ENCODE results near the gene RELB.
A peak's percentile ranks its signal among the peaks of the same experiment; 100 is the strongest.

The RELB gene

DNA sequence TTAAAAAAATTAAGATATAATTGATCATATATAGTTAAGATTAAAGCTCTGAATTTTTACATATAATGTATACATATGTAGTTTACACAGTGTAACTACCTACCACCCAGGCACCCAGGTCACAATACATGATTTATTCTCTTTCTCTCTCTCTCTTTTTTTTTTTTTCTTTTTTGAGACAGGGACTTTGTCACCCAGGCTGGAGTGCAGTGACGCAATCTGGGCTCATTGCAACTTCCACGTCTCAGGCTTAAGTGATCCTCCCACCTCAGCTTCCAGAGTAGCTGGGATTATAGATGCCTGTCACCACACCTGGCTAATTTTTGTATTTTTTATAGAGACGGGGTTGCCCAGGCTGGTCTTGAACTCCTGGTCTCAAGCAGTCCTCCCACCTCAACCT lies 18.8 kb downstream of the RELB start:
- no peak for DNase-seq (ENCODE audit: low read depth in 2 of 2)

DNA sequence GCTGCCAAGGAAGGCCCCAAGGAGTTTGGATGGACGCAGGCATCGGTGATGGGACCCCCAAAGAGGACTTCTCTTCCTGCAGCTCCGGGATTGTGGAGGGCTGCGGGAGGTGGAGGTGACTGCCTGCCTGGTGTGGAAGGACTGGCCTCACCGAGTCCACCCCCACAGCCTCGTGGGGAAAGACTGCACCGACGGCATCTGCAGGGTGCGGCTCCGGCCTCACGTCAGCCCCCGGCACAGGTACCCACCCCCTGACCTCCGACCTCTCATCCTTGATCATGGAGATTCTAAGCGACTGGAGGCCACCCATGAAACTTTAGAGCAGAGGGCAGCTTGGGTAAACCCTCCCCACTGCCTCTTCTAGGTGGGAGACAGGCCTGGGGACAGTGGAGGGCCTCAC lies 20.7 kb downstream of the RELB start:
- no peak for DNase-seq (ENCODE audit: low read depth in 2 of 2)

DNA sequence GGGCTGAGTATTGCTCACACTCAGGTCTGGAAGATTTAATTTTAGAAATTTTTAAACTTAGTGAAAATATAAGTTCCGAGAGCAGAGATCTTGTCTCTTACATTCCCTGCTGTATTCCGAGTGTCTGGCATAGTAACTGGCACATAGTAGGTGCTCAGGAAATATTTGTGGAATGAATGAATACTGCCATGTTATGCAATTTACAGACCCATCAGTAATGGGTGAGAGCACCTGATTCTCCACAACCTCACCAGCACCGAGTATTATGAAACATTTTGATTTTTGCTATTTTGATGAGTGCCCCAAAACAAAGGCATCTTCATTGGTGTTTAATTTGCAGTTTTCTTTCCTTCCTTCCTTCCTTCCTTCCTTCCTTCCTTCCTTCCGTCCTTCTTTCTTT lies 21.8 kb downstream of the RELB start:
- no peak for DNase-seq (ENCODE audit: low read depth in 2 of 2)

DNA sequence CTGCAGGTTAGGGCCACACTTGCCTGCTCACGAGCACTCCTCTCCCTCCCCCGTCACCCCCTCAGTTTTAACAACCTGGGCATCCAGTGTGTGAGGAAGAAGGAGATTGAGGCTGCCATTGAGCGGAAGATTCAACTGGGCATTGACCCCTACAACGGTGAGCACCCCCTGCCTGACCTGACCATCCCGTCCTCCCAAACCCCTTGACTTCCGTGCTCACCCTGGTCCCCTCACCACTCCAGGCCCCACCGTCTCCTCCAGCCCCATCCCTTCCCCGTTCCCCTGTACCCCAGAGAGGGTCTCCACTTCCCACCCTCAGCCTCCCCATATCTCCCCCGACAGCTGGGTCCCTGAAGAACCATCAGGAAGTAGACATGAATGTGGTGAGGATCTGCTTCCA lies 24.0 kb downstream of the RELB start:
- no peak for DNase-seq (ENCODE audit: low read depth in 2 of 2)

DNA sequence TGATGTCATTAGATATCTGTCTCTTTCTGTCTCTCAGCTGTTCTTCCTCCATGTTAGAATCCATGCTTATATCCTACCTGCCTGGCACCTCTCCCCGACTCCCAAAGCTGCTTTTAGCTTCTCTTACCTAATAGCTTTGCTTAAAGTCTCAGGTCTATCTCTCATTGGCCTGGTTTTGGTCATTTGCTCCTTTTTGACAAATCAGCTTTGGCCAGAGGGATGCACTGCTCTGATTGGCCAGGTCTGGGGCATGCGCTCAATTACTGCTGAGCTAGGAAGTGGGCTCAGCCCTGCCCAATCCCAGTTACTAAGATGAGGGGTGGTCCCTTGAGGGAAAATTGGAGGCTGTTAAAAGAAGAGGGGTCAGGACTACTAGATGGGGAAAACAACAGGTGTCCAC lies 26.1 kb downstream of the RELB start:
- no peak for DNase-seq (ENCODE audit: low read depth in 2 of 2)

DNA sequence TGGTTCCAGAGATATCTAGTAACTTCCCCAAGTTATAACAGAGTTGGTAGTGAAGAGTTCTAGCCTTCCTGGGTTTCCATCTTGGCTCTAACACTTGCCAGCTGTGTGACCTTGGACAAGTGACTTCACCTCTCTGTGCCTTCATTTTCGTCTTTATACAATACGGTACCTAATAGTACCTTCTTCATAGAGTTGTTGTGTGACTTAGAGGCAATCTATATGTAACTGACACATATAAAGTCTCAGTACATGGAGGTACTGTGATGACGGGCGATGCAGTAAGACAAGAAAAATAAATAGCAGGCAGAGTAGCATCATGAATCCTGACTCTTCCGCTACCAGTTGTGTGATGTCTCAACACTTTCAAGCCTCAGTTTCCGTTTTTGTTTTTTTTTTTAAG lies 29.6 kb downstream of the RELB start:
- no peak for DNase-seq (ENCODE audit: low read depth in 2 of 2)

DNA sequence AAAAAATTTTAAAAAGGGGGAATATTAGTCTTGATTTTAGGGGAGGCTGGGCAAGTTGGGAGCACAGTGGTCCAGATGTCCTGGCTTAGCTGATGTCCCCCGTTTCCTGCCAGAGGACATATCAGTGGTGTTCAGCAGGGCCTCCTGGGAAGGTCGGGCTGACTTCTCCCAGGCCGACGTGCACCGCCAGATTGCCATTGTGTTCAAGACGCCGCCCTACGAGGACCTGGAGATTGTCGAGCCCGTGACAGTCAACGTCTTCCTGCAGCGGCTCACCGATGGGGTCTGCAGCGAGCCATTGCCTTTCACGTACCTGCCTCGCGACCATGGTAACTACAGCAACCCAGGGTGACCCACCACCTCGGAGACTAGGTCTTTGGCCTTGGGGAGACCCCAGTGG lies 31.2 kb downstream of the RELB start:
- DNase-seq (ENCODE audit: low read depth in 2 of 2), result no peak

DNA sequence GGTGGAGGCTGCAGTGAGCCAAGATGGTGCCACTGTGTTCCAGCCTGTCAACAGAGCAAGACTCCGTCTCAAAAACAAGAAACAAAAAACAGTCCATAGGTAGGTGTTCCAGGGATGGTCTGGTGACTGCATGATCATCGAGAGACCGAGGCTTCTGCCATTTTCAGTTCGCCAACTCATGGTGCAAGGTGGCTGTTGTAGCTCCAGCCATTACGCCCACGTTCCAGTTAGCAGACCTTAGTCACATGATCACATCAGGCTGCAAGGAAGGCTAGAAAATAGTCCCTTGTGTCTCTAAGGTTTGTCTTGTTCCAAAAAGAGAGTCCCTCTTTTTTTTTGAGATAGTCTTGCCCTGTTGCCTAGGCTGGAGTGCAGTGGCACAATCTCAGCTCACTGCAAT lies 34.5 kb downstream of the RELB start:
- DNase-seq (ENCODE audit: low read depth in 2 of 2), result no peak

DNA sequence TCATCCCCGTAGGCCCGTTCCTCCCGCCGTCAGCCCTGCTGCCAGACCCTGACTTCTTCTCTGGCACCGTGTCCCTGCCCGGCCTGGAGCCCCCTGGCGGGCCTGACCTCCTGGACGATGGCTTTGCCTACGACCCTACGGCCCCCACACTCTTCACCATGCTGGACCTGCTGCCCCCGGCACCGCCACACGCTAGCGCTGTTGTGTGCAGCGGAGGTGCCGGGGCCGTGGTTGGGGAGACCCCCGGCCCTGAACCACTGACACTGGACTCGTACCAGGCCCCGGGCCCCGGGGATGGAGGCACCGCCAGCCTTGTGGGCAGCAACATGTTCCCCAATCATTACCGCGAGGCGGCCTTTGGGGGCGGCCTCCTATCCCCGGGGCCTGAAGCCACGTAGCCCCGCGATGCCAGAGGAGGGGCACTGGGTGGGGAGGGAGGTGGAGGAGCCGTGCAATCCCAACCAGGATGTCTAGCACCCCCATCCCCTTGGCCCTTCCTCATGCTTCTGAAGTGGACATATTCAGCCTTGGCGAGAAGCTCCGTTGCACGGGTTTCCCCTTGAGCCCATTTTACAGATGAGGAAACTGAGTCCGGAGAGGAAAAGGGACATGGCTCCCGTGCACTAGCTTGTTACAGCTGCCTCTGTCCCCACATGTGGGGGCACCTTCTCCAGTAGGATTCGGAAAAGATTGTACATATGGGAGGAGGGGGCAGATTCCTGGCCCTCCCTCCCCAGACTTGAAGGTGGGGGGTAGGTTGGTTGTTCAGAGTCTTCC lies 36.3 kb downstream of the RELB start:
- no peak for DNase-seq (ENCODE audit: low read depth in 2 of 2)

DNA sequence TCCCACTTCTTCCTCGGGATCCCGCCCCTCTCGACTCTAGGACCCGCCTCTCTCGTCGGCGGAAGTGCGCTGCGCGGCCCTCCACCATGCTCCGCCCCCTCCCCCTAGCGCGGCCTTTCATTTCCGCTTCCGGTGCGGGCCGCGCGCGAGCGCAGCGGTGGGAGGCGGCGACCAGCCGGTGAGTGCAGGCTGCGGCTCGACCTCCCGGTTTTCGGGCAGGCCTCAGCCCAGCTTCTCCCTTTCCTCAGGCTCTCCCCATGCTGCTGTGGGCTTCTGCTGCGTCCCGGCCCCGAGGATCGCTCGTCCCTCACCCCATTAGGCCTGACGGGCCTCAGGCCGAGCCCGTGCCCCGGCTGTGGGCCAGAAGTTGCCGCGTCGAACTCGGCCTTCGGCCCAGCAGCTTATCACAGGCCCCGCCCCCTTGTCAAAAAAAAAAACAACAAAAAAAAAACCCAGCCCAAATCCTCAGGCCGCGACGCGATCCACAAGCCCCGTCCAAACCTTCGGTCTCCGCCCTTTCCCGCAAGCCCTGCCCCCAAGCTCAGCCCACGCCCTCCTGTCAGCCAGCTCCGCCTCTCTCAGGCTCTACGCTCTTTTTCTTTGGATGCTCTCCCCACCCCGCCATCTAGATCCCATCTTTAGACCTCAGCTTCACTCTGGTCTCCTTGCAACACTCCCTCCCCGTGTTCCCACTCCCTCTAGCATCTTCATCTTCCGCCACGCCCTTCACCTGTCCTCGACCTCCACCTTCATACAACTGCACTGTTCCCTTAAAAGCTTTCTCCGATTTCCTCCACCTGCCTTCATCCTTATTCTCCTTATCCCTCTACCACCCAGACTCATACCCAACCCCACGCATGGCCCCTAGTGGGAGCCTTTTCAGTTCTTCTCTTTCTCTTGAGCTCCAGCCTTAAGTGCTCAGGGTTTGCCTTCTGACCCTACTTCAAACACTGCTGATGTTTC lies 37.9 kb downstream of the RELB start, which contains the start of gene CLASRP:
TSS of gene CLASRP (plus strand) at position 115 of the 963 bp plus-strand sequence. CDS start 1,168 bp downstream, outside the sequence.
- DNase-seq (ENCODE audit: low read depth in 2 of 2), result peak; percentile 73 to 81

DNA sequence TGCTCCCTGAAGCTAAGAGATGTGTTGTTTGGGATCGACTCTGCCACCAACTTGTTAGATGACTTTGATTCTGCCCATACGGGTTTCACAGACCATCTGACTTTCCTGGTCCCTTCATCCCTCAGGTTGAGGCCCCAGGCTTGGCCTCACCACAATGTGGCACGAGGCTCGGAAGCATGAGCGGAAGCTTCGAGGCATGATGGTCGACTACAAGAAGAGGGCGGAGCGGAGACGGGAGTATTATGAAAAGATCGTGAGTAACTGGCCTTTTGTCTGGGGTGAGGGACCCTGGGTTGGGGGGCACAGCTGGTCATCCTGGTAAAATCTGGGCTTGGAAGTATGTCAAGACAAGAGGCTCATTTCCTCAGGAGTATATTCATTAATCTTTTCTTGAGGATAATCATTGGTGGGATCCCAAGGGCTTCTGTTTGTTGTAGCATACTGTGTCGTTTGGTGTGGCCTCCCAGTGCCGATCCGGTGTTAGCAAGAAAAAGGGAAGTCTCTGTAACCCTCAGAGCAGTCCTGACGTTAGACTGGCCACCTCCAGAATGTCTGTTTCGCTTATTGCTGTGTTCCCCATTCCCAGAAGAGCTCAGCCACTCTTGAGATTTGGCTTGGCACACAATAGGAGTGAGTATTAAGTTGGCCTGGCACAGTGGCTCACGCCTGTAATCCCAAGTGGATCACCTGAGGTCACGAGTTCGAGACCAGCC lies 39.0 kb downstream of the RELB start:
- no peak for DNase-seq (ENCODE audit: low read depth in 2 of 2)

DNA sequence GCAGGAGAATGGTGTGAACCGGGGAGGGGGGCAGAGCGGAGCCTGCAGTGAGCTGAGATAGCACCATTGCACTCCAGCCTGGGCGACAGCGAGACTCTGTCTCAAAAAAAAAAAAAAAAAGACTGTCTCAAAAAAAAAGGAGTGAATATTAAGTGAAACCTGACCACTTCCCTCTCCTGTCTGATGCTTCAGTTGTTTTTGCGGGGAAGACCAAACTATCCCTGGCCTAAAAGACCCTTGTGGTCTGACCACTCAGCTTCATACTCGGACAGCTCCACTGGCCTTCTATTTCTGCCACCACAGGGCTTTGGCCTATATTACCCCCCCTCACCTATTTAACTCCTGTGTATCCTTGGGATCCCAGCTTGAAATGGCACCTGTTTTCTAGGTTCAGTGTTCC lies 39.9 kb downstream of the RELB start:
- DNase-seq (ENCODE audit: low read depth in 2 of 2), result no peak

DNA sequence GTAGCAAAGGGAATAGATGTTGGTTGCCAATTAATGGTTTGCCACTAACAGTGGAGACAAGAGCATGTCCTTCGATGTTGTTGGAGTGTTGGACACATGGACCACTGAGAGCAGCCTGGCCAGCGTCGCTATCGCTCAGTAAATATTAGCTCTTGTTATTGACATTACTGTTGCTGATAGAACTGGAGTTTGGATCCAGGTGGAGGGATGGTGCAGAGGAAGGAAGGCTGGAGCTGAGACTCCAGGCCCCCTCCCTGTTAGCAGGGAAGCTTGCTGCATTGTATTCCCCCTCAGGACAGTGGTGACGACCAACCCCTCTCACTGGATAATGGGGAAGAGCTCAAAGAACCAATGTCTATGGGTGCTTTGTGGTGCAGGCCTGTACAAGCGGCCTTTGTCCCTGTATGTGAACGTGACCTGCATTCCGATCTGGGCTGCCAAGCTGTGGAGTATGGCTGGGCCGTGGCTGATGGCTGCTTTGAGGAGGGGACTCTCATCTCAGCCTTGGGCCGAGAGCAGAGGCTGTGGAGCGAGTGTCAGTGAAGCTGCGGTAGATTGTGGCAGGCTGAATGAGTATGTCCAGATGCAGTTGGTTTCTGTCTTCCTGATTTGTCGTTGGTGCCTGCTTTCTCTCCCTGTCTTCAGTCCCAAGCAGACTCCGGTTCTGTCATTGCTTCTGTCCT lies 44.5 kb downstream of the RELB start:
- no peak for DNase-seq (ENCODE audit: low read depth in 2 of 2)

DNA sequence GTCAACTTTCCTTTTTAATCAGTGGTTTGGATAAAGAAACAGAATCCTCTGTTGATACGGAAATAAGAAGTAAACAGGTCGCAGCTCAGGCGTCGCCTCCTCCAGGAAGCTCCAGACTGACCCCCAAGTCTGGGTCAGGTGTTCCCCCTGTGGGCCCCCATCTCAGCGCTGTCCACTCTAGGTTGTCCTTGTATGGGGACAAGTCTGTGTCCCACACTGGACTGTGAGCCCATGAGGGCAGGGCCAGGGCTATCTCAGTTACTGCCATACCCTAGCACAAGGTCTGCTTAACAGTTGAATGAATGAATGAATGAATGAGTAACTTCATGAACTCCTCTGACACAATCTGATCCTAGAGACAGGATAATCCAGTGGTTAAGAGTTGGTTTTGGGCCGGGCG lies 45.1 kb downstream of the RELB start:
- no peak for DNase-seq (ENCODE audit: low read depth in 2 of 2)

DNA sequence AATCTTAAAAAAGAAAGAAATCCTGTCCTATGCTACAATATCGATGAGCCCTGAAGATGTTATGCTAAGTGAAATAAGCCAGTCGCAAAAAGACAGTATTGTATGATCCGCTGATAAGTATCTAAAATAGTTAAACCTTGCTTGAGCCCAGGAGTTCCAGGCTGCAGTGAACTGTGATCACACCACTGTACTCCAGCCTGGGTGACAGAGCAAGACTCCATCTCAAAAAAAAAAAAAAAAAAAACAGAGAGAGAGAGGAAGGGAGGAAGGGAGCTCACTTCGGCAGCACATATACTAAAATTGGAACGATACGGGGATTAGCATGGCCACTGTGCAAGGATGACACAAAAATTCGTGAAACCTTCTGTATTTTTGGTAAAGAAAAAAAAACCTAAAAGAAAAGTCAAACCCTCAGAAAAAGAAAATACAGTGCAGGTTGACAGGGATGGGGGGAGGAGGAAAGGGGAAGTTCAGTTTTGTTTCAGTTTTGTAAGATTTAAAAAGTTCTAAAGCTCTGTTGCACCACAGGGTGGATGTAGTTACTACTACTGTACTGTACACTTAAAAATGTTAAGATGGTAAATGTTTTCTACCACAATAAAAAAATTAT lies 46.0 kb downstream of the RELB start:
- DNase-seq (ENCODE audit: low read depth in 2 of 2), result no peak

DNA sequence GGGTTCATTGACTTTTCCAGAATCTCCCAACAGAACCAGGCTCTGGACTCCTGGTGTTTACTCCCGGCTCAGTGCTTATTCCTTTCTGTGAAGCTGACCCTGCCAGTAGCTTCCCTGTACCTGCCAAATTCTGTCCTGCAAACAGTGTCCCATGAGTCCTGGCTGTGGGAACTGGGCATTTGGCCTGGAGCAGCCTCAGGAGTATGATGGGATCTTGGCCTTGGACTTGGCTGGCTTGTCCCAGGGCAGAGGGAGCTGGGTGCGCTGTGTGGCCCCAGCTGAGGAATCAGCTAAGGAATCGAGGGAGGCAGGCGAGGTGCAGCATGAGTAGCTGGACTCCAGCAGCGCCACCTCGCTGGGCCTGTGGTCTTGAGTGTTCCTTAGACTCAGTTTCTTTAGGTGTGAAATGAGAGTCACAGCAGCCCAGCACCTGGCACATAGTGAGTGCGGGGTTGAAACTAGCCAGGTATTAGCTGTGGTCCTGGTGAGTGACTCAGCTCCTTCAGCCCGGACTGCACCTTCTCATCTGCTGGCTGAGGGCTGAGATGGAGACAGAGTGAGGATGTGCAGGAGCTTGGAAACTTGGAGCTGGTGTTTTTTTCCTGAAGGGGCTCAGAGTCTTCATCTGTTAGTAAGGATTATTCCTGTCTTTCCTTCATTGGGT lies 47.9 kb downstream of the RELB start:
- DNase-seq (ENCODE audit: low read depth in 2 of 2), result no peak

DNA sequence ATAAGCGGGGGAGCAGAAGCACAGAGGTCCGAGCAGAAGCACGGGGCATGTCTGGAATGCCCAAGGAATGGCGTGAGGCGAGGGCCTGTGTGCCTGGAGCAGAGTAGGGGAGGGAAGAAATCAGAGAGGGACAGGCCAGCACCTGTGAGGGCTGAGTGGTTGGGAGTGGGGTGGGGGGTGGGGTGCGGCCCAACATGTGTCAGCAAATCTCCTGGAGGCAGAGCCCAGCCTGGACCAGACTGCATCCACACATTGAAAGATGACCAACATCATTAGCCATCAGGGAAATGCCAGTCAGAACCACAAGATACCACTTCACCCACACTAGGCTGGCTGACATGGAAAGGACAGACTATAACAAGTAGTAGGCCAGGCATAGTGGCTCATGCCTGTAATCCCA lies 48.8 kb downstream of the RELB start:
- no peak for DNase-seq (ENCODE audit: low read depth in 2 of 2)

DNA sequence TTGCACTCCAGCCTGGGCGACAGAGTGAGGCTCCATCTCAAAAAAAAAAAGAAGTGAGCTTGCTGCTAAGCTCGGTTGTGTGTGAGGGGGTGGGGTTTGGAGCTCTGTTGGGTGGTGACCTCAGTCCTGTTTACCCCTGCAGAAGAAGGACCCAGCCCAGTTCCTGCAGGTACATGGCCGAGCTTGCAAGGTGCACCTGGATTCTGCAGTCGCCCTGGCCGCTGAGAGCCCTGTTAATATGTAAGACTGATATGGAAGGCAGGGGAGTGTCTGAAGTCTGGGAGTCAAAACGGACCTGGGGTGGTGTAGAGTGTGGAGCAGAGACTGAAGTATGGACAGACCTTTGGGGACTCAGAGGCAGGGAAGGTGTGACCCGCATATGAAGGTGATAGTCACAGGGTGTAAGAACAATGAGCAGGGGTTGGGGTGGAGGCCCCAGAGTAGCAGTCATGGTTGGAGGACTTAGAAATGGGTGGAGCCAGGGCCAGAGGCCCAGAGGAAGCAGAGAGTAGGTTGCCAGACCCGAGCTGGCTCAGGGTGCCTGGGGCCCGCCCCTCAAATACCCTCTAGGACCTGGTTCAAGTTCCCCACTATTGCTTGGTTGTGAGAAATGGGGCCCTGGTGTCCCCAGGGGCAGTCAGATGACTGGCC lies 50.8 kb downstream of the RELB start:
- no peak for DNase-seq (ENCODE audit: low read depth in 2 of 2)

DNA sequence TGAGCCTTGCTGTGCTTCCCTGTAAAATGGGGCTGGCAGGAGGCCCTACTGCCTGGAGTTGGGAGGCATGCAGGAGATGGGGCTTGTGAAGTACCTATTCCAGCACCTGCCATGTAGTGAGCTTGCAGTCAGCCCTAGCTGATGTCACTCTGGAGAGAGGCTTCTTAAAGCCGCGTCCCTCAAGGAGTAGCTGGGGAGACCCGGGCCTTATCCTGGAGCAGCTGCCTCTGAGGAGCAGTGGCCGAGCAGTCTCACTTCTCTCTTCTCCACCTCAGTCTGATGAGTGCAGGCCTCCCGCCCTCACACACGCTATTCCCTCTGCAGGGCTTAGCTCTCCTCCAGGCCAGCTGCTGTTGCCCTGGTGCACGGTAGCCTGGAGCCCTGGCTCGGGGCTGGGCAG lies 55.6 kb downstream of the RELB start:
- no peak for DNase-seq (ENCODE audit: low read depth in 2 of 2)

DNA sequence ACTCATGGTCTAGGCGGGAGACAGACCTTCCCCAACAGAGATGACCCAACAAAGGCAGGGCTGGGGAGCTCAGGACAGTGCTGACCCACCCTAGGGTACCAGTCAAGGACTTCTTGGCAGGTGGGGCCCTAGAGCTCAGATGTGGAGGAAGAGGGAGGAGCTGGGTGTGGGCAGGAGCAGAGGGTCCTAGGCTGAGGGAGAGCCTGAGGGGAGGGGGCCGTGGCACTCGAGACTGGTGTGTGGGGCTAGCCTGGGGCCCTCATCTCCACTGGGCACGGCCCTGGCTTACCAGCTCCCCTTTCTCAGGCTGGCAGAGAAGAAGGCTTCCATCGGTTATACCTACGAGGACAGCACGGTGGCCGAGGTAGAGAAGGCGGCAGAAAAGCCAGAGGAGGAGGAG lies 56.2 kb downstream of the RELB start:
- no peak for DNase-seq (ENCODE audit: low read depth in 2 of 2)
